ENCODE data around the gene INSYN2A.

Gene INSYN2A

GRCh38 chr10:127184582-127184981 is 11.8 kb downstream of the INSYN2A start:
- Histone ChIP-seq H3K18ac (ENCODE audit: low read length) (no peak overlapping the region), H2AK5ac (ENCODE audit: low read length) (no peak overlapping the region), H3K4me3 (ENCODE audit: low read length) (no peak overlapping the region), H4K5ac (ENCODE audit: low read length) (no peak overlapping the region), H3K23ac (ENCODE audit: low read length) (no peak overlapping the region), H3K4ac (ENCODE audit: low read depth, low read length) (no peak overlapping the region), H3K27ac (ENCODE audit: low read depth, low read length) (no peak overlapping the region), H3K79me2 (ENCODE audit: control insufficient read depth, insufficient read depth, low read length) (no peaks in the 10 kb centered on the region), H2BK120ac (ENCODE audit: low read depth, low read length) (no peak overlapping the region), H3K4me1 (ENCODE audit: control insufficient read depth, low read depth, low read length) (no peaks in the 10 kb centered on the region), H2BK5ac (ENCODE audit: low read length) (no peak overlapping the region), H3K56ac (ENCODE audit: low read length) (no peak overlapping the region), H3K4me2 (ENCODE audit: low read length) (no peak overlapping the region), H3K79me1 (ENCODE audit: low read length) (peaks cover 2% of the 10 kb centered on the region), H4K8ac (ENCODE audit: low read depth, low read length) (no peak overlapping the region), H2BK15ac (replicated peaks; ENCODE audit: low read depth) (no peak overlapping the region), H3K27me3 (ENCODE audit: insufficient read depth, low read length, poor library complexity) (no peaks in the 10 kb centered on the region), H3K36me3 (ENCODE audit: control insufficient read depth, insufficient read depth, low read length) (no peaks in the 10 kb centered on the region), H3K9ac (ENCODE audit: low read length) (no peak overlapping the region)
- WGBS (ENCODE audit: extremely low coverage, insufficient coverage, low lambda C conversion rate): no CpG with 5 or more reads among the region's 2 CpGs
- no peak for DNase-seq

DNA sequence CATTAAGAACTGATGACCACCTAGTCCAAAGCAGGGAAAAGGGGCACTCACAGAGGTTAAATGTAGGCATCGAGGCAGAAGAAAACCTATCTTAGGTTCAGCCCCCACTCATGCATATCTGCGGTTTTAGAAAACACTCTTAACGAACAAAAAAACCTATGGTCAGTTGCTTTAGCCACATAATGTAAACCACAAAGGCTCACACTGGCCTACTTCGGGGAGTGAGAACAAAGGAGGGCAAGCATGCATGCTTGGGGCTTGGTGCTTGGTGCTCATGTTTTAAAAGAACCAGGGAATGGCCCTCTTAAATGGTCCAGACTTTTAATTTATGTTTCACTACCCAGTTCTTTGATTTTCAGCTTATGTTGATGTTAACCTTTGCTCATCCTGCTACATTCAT is 14.2 kb downstream of the INSYN2A start:
- Histone ChIP-seq H3K4me1 (ENCODE audit: control insufficient read depth, low read depth, low read length) (no peaks in the 10 kb centered on the region), H2BK120ac (ENCODE audit: low read depth, low read length) (no peak overlapping the region), H3K79me2 (ENCODE audit: control insufficient read depth, insufficient read depth, low read length) (no peaks in the 10 kb centered on the region), H2BK5ac (ENCODE audit: low read length) (no peak overlapping the region), H3K4me2 (ENCODE audit: low read length) (no peak overlapping the region), H2AK5ac (ENCODE audit: low read length) (no peak overlapping the region), H3K23ac (ENCODE audit: low read length) (no peak overlapping the region), H3K9ac (ENCODE audit: low read length) (no peak overlapping the region), H4K5ac (ENCODE audit: low read length) (no peak overlapping the region), H3K4me3 (ENCODE audit: low read length) (no peak overlapping the region), H2BK15ac (replicated peaks; ENCODE audit: low read depth) (no peak overlapping the region), H4K8ac (ENCODE audit: low read depth, low read length) (no peak overlapping the region), H3K18ac (ENCODE audit: low read length) (no peak overlapping the region), H3K56ac (ENCODE audit: low read length) (no peak overlapping the region), H3K4ac (ENCODE audit: low read depth, low read length) (no peak overlapping the region), H3K36me3 (ENCODE audit: control insufficient read depth, insufficient read depth, low read length) (no peaks in the 10 kb centered on the region), H3K27ac (ENCODE audit: low read depth, low read length) (no peak overlapping the region), H3K27me3 (ENCODE audit: insufficient read depth, low read length, poor library complexity) (no peaks in the 10 kb centered on the region), H3K79me1 (ENCODE audit: low read length) (peaks cover 2% of the 10 kb centered on the region)
- WGBS (ENCODE audit: extremely low coverage, insufficient coverage, low lambda C conversion rate): no CpG with 5 or more reads among the region's 4 CpGs
- DNase-seq: no peak

- no peak overlapping the region for H3K4me2 ChIP-seq (ENCODE audit: low read length)
- WGBS (ENCODE audit: extremely low coverage, insufficient coverage, low lambda C conversion rate): no CpG with 5 or more reads among the region's 6 CpGs
- no peak for DNase-seq
Observed at GRCh38 chr10:127179612-127180250, 16.7 kb downstream of the INSYN2A start.

DNA sequence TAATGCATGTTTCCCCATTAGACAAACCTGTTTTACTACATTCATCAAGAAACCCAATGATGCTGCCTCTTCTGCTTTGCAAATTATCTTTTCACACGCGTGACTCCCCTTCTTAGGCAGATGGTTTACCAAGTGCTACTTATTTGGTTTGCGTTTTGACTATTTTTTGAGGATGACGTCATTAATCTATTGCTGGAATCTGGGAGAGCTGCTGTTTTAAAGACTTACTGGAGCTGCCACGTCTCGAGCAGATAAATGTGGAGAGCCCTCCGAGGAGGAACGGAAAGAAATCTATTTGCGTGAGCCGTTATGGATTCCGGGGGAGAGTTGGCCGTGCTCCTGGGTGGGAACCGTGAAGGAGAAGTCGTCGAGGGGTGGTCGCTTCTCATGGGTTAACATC is 19.7 kb downstream of the INSYN2A start:
- Histone ChIP-seq H2AK5ac (ENCODE audit: low read length) (no peak overlapping the region), H4K5ac (ENCODE audit: low read length) (no peak overlapping the region), H2BK5ac (ENCODE audit: low read length) (no peak overlapping the region), H3K18ac (ENCODE audit: low read length) (no peak overlapping the region), H3K79me1 (ENCODE audit: low read length) (no peaks in the 10 kb centered on the region), H2BK120ac (ENCODE audit: low read depth, low read length) (no peak overlapping the region), H3K79me2 (ENCODE audit: control insufficient read depth, insufficient read depth, low read length) (no peaks in the 10 kb centered on the region), H3K27me3 (ENCODE audit: insufficient read depth, low read length, poor library complexity) (no peaks in the 10 kb centered on the region), H3K4me1 (ENCODE audit: control insufficient read depth, low read depth, low read length) (no peaks in the 10 kb centered on the region), H3K23ac (ENCODE audit: low read length) (no peak overlapping the region), H3K4ac (ENCODE audit: low read depth, low read length) (no peak overlapping the region), H3K4me2 (ENCODE audit: low read length) (no peak overlapping the region), H3K36me3 (ENCODE audit: control insufficient read depth, insufficient read depth, low read length) (no peaks in the 10 kb centered on the region), H3K27ac (ENCODE audit: low read depth, low read length) (no peak overlapping the region), H3K9ac (ENCODE audit: low read length) (no peak overlapping the region), H4K8ac (ENCODE audit: low read depth, low read length) (no peak overlapping the region), H3K56ac (ENCODE audit: low read length) (no peak overlapping the region), H3K4me3 (ENCODE audit: low read length) (no peak overlapping the region), H2BK15ac (replicated peaks; ENCODE audit: low read depth) (no peak overlapping the region)
- no peak for DNase-seq
- no CpG with 5 or more reads among the region's 16 CpGs for WGBS (ENCODE audit: extremely low coverage, insufficient coverage, low lambda C conversion rate)

More at GRCh38 chr10:127179612-127180250, 16.7 kb downstream of the INSYN2A start:
- no peak overlapping the region for H3K56ac ChIP-seq (ENCODE audit: low read length)
- H3K4me1 ChIP-seq (ENCODE audit: control insufficient read depth, low read depth, low read length): no peaks in the 10 kb centered on the region
- H4K5ac ChIP-seq (ENCODE audit: low read length): no peak overlapping the region
- H3K36me3 ChIP-seq (ENCODE audit: control insufficient read depth, insufficient read depth, low read length): no peaks in the 10 kb centered on the region
- no peak overlapping the region for H3K27ac ChIP-seq (ENCODE audit: low read depth, low read length)
- H2BK120ac ChIP-seq (ENCODE audit: low read depth, low read length): no peak overlapping the region
- no peak overlapping the region for H4K8ac ChIP-seq (ENCODE audit: low read depth, low read length)
- peaks cover 2% of the 10 kb centered on the region for H3K79me1 ChIP-seq (ENCODE audit: low read length)
- H3K27me3 ChIP-seq (ENCODE audit: insufficient read depth, low read length, poor library complexity): no peaks in the 10 kb centered on the region
- no peaks in the 10 kb centered on the region for H3K79me2 ChIP-seq (ENCODE audit: control insufficient read depth, insufficient read depth, low read length)
- H3K9ac ChIP-seq (ENCODE audit: low read length): no peak overlapping the region
- no peak overlapping the region for H2BK5ac ChIP-seq (ENCODE audit: low read length)
- no peak overlapping the region for H2AK5ac ChIP-seq (ENCODE audit: low read length)
- no peak overlapping the region for H2BK15ac ChIP-seq (replicated peaks; ENCODE audit: low read depth)
- no peak overlapping the region for H3K4me3 ChIP-seq (ENCODE audit: low read length)
- H3K4ac ChIP-seq (ENCODE audit: low read depth, low read length): no peak overlapping the region
- H3K23ac ChIP-seq (ENCODE audit: low read length): no peak overlapping the region
- no peak overlapping the region for H3K18ac ChIP-seq (ENCODE audit: low read length)

- H3K27ac ChIP-seq (ENCODE audit: low read depth, low read length): no peak overlapping the region
- no peak overlapping the region for H4K5ac ChIP-seq (ENCODE audit: low read length)
- no peak overlapping the region for H2BK5ac ChIP-seq (ENCODE audit: low read length)
- H3K23ac ChIP-seq (ENCODE audit: low read length): no peak overlapping the region
- H3K4me3 ChIP-seq (ENCODE audit: low read length): no peak overlapping the region
- H3K9ac ChIP-seq (ENCODE audit: low read length): no peak overlapping the region
- no peak overlapping the region for H2BK15ac ChIP-seq (replicated peaks; ENCODE audit: low read depth)
- no peaks in the 10 kb centered on the region for H3K79me2 ChIP-seq (ENCODE audit: control insufficient read depth, insufficient read depth, low read length)
- no peaks in the 10 kb centered on the region for H3K4me1 ChIP-seq (ENCODE audit: control insufficient read depth, low read depth, low read length)
- H3K79me1 ChIP-seq (ENCODE audit: low read length): no peaks in the 10 kb centered on the region
- no peaks in the 10 kb centered on the region for H3K36me3 ChIP-seq (ENCODE audit: control insufficient read depth, insufficient read depth, low read length)
- no peak overlapping the region for H3K4me2 ChIP-seq (ENCODE audit: low read length)
- H3K18ac ChIP-seq (ENCODE audit: low read length): no peak overlapping the region
- H3K27me3 ChIP-seq (ENCODE audit: insufficient read depth, low read length, poor library complexity): no peaks in the 10 kb centered on the region
- H2AK5ac ChIP-seq (ENCODE audit: low read length): no peak overlapping the region
- H3K4ac ChIP-seq (ENCODE audit: low read depth, low read length): no peak overlapping the region
- H2BK120ac ChIP-seq (ENCODE audit: low read depth, low read length): no peak overlapping the region
- WGBS (ENCODE audit: extremely low coverage, insufficient coverage, low lambda C conversion rate): no CpG with 5 or more reads among the region's 40 CpGs
- H3K56ac ChIP-seq (ENCODE audit: low read length): no peak overlapping the region
- no peak for DNase-seq
- no peak overlapping the region for H4K8ac ChIP-seq (ENCODE audit: low read depth, low read length)
Observed at GRCh38 chr10:127175357-127176110, 20.9 kb downstream of the INSYN2A start.
